Liver (tissue), 9 donors: Measurements from ENCODE around the gene SLC5A2. TPM values are rescaled to one million over a fixed set of nuclear protein-coding genes. Genes with fewer than 3 reads are reported as not detected.

Experiments
- DNase-seq: peaks from one replicate; pipeline ENCODE4 v3.0.0-alpha.2; 2017; ENCODE audit warnings: low spot score
- H3K27ac ChIP-seq, 2 donors: one replicate each; pipeline ENCODE4 v1.7.0; 2013; ENCODE audit warnings: inconsistent platforms in 2 of 2, low read length in 2 of 2, control low read depth in 1 of 2, low read depth in 1 of 2, mild to moderate bottlenecking in 1 of 2
- H3K27me3 ChIP-seq, 4 donors: one replicate each; pipeline versions ENCODE4 v1.6.1 to v1.7.0; 2013; ENCODE audit warnings: low read length in 3 of 4, inconsistent platforms in 1 of 4, mild to moderate bottlenecking in 1 of 4, moderate library complexity in 1 of 4; ENCODE audit not compliant: control insufficient read depth in 4 of 4, insufficient read depth in 4 of 4
- H3K36me3 ChIP-seq, 4 donors: one replicate each; pipeline versions ENCODE4 v1.6.1 to v1.7.0; 2013; ENCODE audit warnings: low read length in 3 of 4, mild to moderate bottlenecking in 3 of 4, low read depth in 1 of 4, moderate library complexity in 1 of 4; ENCODE audit not compliant: control insufficient read depth in 4 of 4, insufficient read depth in 3 of 4
- H3K4me1 ChIP-seq, 4 donors: one replicate each; pipeline versions ENCODE4 v1.6.1 to v1.7.0; 2013; ENCODE audit warnings: low read length in 3 of 4, mild to moderate bottlenecking in 3 of 4, moderate library complexity in 1 of 4; ENCODE audit not compliant: control insufficient read depth in 4 of 4, insufficient read depth in 4 of 4
- H3K4me3 ChIP-seq, 3 donors: one replicate each; pipeline versions ENCODE4 v1.6.1 to v1.7.0; 2013; ENCODE audit warnings: low read length in 3 of 3, control low read depth in 1 of 3, low read depth in 1 of 3, mild to moderate bottlenecking in 1 of 3
- H3K9ac ChIP-seq, 2 donors: one replicate each; pipeline ENCODE4 v1.7.0; 2013; ENCODE audit warnings: low read length in 2 of 2, mild to moderate bottlenecking in 2 of 2, moderate library complexity in 2 of 2, control low read depth in 1 of 2, low read depth in 1 of 2
- H3K9me3 ChIP-seq, 4 donors: one replicate each; pipeline versions ENCODE4 v1.6.1 to v1.7.0; 2013; ENCODE audit warnings: low read length in 3 of 4; ENCODE audit not compliant: control insufficient read depth in 4 of 4
- EGR1 ChIP-seq, 2 donors: IDR thresholded peaks; 2 replicates each; pipeline ENCODE4 v1.6.1; 2016 to 2018; ENCODE audit warnings: antibody characterized with exemption in 2 of 2, low read depth in 2 of 2
- FOXA1 ChIP-seq: IDR thresholded peaks from 2 replicates; pipeline ENCODE4 v1.6.1; 2016; ENCODE audit warnings: antibody characterized with exemption
- FOXA2 ChIP-seq: IDR thresholded peaks from 2 replicates; pipeline ENCODE4 v1.6.1; 2016; ENCODE audit warnings: antibody characterized with exemption
- GABPA ChIP-seq, 2 donors: IDR thresholded peaks in 1 of 2; conservative IDR thresholded peaks in 1 of 2; 2 replicates each; pipeline ENCODE4 v1.6.1; 2016; ENCODE audit warnings: antibody characterized with exemption in 2 of 2, mild to moderate bottlenecking in 1 of 2, moderate library complexity in 1 of 2
- HNF4A ChIP-seq, 2 donors: conservative IDR thresholded peaks; 2 replicates each; pipeline ENCODE4 v1.6.1; 2016; ENCODE audit warnings: antibody characterized with exemption in 2 of 2, mild to moderate bottlenecking in 2 of 2
- HNF4G ChIP-seq: IDR thresholded peaks from 2 replicates; pipeline ENCODE4 v1.6.1; 2016; ENCODE audit warnings: antibody characterized with exemption
- NR2F2 ChIP-seq: IDR thresholded peaks from 2 replicates; pipeline ENCODE4 v1.6.1; 2016; ENCODE audit warnings: antibody characterized with exemption
- RAD21 ChIP-seq, 2 donors: IDR thresholded peaks; 2 replicates each; pipeline ENCODE4 v1.6.1; 2016; ENCODE audit warnings: antibody characterized with exemption in 2 of 2, mild to moderate bottlenecking in 2 of 2
- SP1 ChIP-seq: IDR thresholded peaks from 2 replicates; pipeline ENCODE4 v1.6.1; 2018; ENCODE audit warnings: antibody characterized with exemption, mild to moderate bottlenecking
- YY1 ChIP-seq: IDR thresholded peaks from 2 replicates; pipeline ENCODE4 v1.6.1; 2016; ENCODE audit warnings: antibody characterized with exemption, mild to moderate bottlenecking
- WGBS: extraction: QIAGEN DNeasy Blood & Tissue Kit; methylation state at CpG from one replicate; pipeline ENCODE4 v1.1.7; 2013; 5-methylcytosine and 5-hydroxymethylcytosine counted together
- polyA plus RNA-seq, 2 donors: library from polyadenylated mRNA; stranded (reverse) in 1 of 2; unstranded in 1 of 2; fragments of 200-250 nt in 1 of 2; fragments of >200 nt in 1 of 2; fragmentation: Nextera tagmentation in 1 of 2; extraction: Ambion mirVana in 1 of 2; gene quantifications; one replicate each; pipeline versions ENCODE4 v1.2.1 to v1.2.3, GENCODE V29; 2013 to 2015
- total RNA-seq, 2 donors: library from RNA; depleted of rRNA; stranded (reverse); fragments of >200 nt; gene quantifications; one replicate each; pipeline ENCODE4 v1.2.3, GENCODE V29; 2014
- TF ChIP-seq, protein P1 (sequence below): fragments of 150-350 bp; IDR thresholded peaks from 2 replicates; pipeline ENCODE4 v1.5.1; 2017; ENCODE audit warnings: improper control_type of control experiment, low read depth, low read length; ENCODE audit not compliant: missing input control
- TF ChIP-seq, protein P2 (sequence below): IDR thresholded peaks from 2 replicates; pipeline ENCODE4 v1.6.1; 2016; ENCODE audit warnings: antibody characterized with exemption
- TF ChIP-seq, protein P3 (sequence below): IDR thresholded peaks from 2 replicates; pipeline ENCODE4 v1.6.1; 2016; ENCODE audit warnings: antibody characterized with exemption
- TF ChIP-seq, protein P4 (sequence below): IDR thresholded peaks from 2 replicates; pipeline ENCODE4 v1.6.1; 2016; ENCODE audit warnings: antibody characterized with exemption
- TF ChIP-seq, protein P5 (sequence below): IDR thresholded peaks from 2 replicates; pipeline ENCODE4 v1.6.1; 2016; ENCODE audit warnings: antibody characterized with exemption, mild to moderate bottlenecking
- donor health status: healthy.
- donor health status: healthy.
- donor health status: healthy.
- donor health status: healthy.
- donor health status: healthy.

The SLC5A2 gene
- total and polyA plus RNA-seq, 4 donors: 0.14 to 8.1 (median 0.93) TPM; not detected in 1

DNA sequence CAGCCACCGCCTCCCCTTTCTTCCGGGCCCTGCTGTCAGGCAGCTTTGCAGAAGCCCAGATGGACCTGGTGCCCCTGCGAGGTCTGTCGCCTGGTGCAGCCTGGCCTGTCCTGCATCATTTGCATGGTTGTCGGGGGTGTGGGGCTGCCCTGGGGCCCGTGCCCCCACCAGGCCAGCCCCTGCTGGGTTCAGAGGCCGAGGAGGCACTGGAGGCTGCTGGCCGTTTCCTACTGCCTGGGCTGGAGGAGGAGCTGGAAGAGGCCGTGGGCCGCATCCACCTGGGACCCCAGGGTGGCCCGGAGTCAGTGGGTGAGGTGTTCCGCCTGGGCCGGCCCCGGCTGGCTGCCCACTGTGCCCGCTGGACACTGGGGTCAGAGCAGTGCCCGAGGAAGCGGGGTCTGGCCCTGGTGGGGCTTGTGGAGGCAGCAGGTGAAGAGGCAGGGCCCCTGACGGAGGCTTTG lies 16.5 kb upstream of the SLC5A2 start (continued):
- TF ChIP-seq, protein P1, sequence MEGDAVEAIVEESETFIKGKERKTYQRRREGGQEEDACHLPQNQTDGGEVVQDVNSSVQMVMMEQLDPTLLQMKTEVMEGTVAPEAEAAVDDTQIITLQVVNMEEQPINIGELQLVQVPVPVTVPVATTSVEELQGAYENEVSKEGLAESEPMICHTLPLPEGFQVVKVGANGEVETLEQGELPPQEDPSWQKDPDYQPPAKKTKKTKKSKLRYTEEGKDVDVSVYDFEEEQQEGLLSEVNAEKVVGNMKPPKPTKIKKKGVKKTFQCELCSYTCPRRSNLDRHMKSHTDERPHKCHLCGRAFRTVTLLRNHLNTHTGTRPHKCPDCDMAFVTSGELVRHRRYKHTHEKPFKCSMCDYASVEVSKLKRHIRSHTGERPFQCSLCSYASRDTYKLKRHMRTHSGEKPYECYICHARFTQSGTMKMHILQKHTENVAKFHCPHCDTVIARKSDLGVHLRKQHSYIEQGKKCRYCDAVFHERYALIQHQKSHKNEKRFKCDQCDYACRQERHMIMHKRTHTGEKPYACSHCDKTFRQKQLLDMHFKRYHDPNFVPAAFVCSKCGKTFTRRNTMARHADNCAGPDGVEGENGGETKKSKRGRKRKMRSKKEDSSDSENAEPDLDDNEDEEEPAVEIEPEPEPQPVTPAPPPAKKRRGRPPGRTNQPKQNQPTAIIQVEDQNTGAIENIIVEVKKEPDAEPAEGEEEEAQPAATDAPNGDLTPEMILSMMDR: no peak
- TF ChIP-seq NR2F2: no peak

DNA sequence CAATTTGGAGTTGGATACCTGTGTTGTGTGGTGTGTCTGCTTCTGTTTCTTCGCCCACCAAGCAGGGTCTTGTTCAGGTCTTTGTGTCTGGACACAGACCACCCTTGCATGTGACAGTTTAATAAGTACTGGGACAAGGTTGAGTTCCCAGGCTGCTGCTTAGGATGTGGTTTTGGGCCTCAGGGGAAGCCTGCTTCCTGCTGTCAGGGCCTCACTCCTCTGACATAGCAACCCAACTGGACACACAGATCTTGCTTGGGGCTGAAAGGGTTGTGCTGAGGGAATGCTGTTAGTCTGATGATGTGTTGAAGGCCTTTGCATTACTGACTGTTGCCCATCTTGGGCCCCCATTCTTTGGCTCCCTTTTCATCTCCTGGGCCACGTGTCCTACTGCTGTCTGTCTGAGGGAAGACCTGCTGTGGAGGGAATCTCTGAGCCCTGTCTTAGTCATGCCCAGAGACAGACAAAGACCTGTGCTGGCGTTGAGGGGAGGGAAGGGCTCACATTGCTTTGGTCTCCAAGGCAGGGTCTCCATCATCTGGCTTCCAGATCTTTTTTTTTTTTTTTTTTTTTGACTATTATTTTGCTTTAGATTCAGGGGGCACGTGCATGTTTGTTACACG lies 15.7 kb upstream of the SLC5A2 start:
- Histone ChIP-seq H3K4me3 (no peak overlapping the region), H3K4me1 (peaks cover 4 to 20% (median 10%) of the 10 kb centered on the region in 4 donors), H3K36me3 (peaks cover 0 to 23% (median 3%) of the 10 kb centered on the region in 4 donors), H3K27me3 (no peaks in the 10 kb centered on the region), H3K9me3 (no peaks in the 10 kb centered on the region), H3K9ac (no peak overlapping the region), H3K27ac (no peak overlapping the region)
- TF ChIP-seq EGR1 (IDR thresholded peaks at IDR 0.05; ENCODE audit: low read depth in 2 of 2) (no peak), HNF4G (no peak), GABPA (IDR thresholded peaks at IDR 0.05 in 1 of 2, conservative IDR thresholded peaks at IDR 0.05 in 1 of 2) (no peak)
- WGBS: 88% methylated on average over 5 of the region's 5 CpGs
- DNase-seq: no peak

DNA sequence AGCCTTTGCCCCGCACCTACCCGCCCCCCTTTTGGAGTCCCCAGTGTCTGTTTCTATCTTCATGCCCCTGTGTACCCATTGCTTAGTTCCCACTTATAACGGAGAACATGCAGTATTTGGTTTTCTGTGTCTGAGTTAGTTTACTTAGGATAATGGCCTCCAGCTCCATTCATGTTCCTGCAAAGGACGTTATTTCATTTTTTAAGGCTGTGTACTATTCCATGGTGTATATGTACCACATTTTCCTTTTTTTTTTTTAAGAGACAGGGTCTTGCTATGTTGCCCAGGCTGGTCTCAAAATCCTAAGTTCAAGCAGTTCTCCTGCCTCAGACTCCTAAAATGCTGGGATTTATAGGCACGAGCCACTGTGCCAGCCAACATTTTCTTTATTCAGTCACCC lies 15.1 kb upstream of the SLC5A2 start:
- no peak for DNase-seq
- 95% methylated on average over 5 of the region's 5 CpGs for WGBS
- no peaks in the 10 kb centered on the region for H3K9me3 ChIP-seq
- no peak overlapping the region for H3K27ac ChIP-seq
- H3K36me3 ChIP-seq: peaks cover 0 to 23% (median 3%) of the 10 kb centered on the region in 4 donors
- no peaks in the 10 kb centered on the region for H3K27me3 ChIP-seq
- H3K4me3 ChIP-seq: no peak overlapping the region
- H3K4me1 ChIP-seq: peaks cover 8 to 18% (median 11%) of the 10 kb centered on the region in 4 donors
- TF ChIP-seq EGR1 (IDR thresholded peaks at IDR 0.05; ENCODE audit: low read depth in 2 of 2) (no peak), NR2F2 (no peak), HNF4G (no peak), YY1 (no peak), HNF4A (conservative IDR thresholded peaks at IDR 0.05) (no peak), FOXA2 (no peak)
- TF ChIP-seq, protein P2, sequence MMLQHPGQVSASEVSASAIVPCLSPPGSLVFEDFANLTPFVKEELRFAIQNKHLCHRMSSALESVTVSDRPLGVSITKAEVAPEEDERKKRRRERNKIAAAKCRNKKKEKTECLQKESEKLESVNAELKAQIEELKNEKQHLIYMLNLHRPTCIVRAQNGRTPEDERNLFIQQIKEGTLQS: no peak
- TF ChIP-seq, protein P3, sequence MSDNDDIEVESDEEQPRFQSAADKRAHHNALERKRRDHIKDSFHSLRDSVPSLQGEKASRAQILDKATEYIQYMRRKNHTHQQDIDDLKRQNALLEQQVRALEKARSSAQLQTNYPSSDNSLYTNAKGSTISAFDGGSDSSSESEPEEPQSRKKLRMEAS: no peak
- H3K9ac ChIP-seq: no peak overlapping the region

DNA sequence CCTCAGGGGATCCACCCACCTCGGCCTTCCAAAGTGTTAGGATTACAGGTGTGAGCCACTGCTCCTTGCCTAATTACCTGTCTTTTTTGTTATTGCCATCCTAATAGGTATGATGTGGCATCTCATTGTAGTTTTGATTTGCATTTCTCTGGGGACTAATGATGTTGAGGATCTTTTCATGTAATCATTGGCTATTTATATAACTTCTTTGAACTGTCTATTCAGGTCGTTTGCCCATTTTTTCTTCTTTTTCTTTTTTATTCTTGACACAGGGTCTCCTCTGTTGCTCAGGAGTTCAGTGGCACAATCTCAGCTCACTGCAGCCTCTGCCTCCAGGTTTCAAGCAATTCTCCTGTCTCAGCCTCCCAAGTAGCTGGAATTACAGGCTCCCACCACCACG lies 12.3 kb upstream of the SLC5A2 start:
- 87% methylated on average over 3 of the region's 3 CpGs for WGBS
- Histone ChIP-seq H3K9ac (no peak overlapping the region), H3K36me3 (peaks cover 0 to 16% (median 2%) of the 10 kb centered on the region in 4 donors), H3K4me3 (no peak overlapping the region), H3K9me3 (no peaks in the 10 kb centered on the region), H3K27me3 (no peaks in the 10 kb centered on the region), H3K27ac (no peak overlapping the region), H3K4me1 (peaks cover 5 to 15% (median 10%) of the 10 kb centered on the region in 4 donors)
- DNase-seq: no peak
- TF ChIP-seq, protein P3: no peak
- TF ChIP-seq RAD21 (IDR thresholded peaks at IDR 0.05): no peak
- no peak for TF ChIP-seq SP1
- TF ChIP-seq, protein P4, sequence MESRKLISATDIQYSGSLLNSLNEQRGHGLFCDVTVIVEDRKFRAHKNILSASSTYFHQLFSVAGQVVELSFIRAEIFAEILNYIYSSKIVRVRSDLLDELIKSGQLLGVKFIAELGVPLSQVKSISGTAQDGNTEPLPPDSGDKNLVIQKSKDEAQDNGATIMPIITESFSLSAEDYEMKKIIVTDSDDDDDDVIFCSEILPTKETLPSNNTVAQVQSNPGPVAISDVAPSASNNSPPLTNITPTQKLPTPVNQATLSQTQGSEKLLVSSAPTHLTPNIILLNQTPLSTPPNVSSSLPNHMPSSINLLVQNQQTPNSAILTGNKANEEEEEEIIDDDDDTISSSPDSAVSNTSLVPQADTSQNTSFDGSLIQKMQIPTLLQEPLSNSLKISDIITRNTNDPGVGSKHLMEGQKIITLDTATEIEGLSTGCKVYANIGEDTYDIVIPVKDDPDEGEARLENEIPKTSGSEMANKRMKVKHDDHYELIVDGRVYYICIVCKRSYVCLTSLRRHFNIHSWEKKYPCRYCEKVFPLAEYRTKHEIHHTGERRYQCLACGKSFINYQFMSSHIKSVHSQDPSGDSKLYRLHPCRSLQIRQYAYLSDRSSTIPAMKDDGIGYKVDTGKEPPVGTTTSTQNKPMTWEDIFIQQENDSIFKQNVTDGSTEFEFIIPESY: no peak
- no peak for TF ChIP-seq FOXA2
- TF ChIP-seq, protein P5, sequence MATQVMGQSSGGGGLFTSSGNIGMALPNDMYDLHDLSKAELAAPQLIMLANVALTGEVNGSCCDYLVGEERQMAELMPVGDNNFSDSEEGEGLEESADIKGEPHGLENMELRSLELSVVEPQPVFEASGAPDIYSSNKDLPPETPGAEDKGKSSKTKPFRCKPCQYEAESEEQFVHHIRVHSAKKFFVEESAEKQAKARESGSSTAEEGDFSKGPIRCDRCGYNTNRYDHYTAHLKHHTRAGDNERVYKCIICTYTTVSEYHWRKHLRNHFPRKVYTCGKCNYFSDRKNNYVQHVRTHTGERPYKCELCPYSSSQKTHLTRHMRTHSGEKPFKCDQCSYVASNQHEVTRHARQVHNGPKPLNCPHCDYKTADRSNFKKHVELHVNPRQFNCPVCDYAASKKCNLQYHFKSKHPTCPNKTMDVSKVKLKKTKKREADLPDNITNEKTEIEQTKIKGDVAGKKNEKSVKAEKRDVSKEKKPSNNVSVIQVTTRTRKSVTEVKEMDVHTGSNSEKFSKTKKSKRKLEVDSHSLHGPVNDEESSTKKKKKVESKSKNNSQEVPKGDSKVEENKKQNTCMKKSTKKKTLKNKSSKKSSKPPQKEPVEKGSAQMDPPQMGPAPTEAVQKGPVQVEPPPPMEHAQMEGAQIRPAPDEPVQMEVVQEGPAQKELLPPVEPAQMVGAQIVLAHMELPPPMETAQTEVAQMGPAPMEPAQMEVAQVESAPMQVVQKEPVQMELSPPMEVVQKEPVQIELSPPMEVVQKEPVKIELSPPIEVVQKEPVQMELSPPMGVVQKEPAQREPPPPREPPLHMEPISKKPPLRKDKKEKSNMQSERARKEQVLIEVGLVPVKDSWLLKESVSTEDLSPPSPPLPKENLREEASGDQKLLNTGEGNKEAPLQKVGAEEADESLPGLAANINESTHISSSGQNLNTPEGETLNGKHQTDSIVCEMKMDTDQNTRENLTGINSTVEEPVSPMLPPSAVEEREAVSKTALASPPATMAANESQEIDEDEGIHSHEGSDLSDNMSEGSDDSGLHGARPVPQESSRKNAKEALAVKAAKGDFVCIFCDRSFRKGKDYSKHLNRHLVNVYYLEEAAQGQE: no peak
- no peak for TF ChIP-seq FOXA1
- no peak for TF ChIP-seq EGR1 (IDR thresholded peaks at IDR 0.05; ENCODE audit: low read depth in 2 of 2)
- no peak for TF ChIP-seq GABPA (IDR thresholded peaks at IDR 0.05 in 1 of 2, conservative IDR thresholded peaks at IDR 0.05 in 1 of 2)
- no peak for TF ChIP-seq YY1
- TF ChIP-seq NR2F2: no peak
- TF ChIP-seq HNF4G: no peak
